ENCODE results near the gene BAX. TPM values are rescaled to one million over a fixed set of nuclear protein-coding genes. Genes with fewer than 3 reads are reported as not detected.
A peak's percentile ranks its signal among the peaks of the same experiment; 100 is the strongest.

The BAX gene
- total and polyA plus RNA-seq, 2 of the 13 experiments (the other 11 are each of a cell fraction or from before 2014, with no cell fraction given): 139 to 176 TPM

GRCh38 chr19:48970923-48971395 lies 16.3 kb downstream of the BAX start (continued):
- TF ChIP-seq GATAD1 (CRISPR knock-in tag; IDR thresholded peaks at IDR 0.05) (0 out of 2 replicates have a peak, but pooled peaks have one; percentile 13), XRCC5 (optimal IDR thresholded peaks at IDR 0.05; ENCODE audit: low read length) (peak; percentile 68), KDM2A (CRISPR knock-in tag; IDR thresholded peaks at IDR 0.05; ENCODE audit: borderline replicate concordance, low read depth) (peak; percentile 80), NONO (IDR thresholded peaks at IDR 0.05) (no peak), NONO (CRISPR knock-in tag; conservative IDR thresholded peaks at IDR 0.05) (no peak), ZFP91 (CRISPR knock-in tag; IDR thresholded peaks at IDR 0.05; ENCODE audit: borderline replicate concordance) (peak; percentile 43; the same call in 1 of the 2 replicates), MYNN (CRISPR knock-in tag; IDR thresholded peaks at IDR 0.05; ENCODE audit: low read depth) (no peak), MED1 (CRISPR knock-in tag; IDR thresholded peaks at IDR 0.05) (peak; percentile 44; the same call in 1 of the 2 replicates), ZNF546 (CRISPR knock-in tag; conservative IDR thresholded peaks at IDR 0.05) (no peak), ZMAT5 (CRISPR knock-in tag; IDR thresholded peaks at IDR 0.05; ENCODE audit: borderline replicate concordance, low read depth) (no peak), NFATC3 (CRISPR knock-in tag; IDR thresholded peaks at IDR 0.05) (no peak), ZBTB38 (CRISPR knock-in tag; IDR thresholded peaks at IDR 0.05) (peak; percentile 83), ZNF264 (CRISPR knock-in tag; IDR thresholded peaks at IDR 0.05) (no peak), BORCS8-MEF2B (CRISPR knock-in tag; IDR thresholded peaks at IDR 0.05) (0 out of 2 replicates have a peak, but pooled peaks have one; percentile 25), RAD21 (CRISPR knock-in tag; IDR thresholded peaks at IDR 0.05) (peak; percentile 90), SMAD9 (CRISPR knock-in tag; IDR thresholded peaks at IDR 0.05) (no peak), IRF1 (CRISPR knock-in tag; IDR thresholded peaks at IDR 0.05; ENCODE audit: low read depth) (no peak), ZNF792 (CRISPR knock-in tag; IDR thresholded peaks at IDR 0.05) (no peak), ZNF160 (CRISPR knock-in tag; IDR thresholded peaks at IDR 0.05) (no peak), SRY (CRISPR knock-in tag; IDR thresholded peaks at IDR 0.05) (no peak), ZNF275 (CRISPR knock-in tag; IDR thresholded peaks at IDR 0.05; ENCODE audit: borderline replicate concordance) (no peak), ZNF761 (CRISPR knock-in tag; conservative IDR thresholded peaks at IDR 0.05) (no peak), ZNF577 (CRISPR knock-in tag; IDR thresholded peaks at IDR 0.05; ENCODE audit: borderline replicate concordance, low read depth) (no peak), LBX2 (CRISPR knock-in tag; IDR thresholded peaks at IDR 0.05; ENCODE audit: borderline replicate concordance) (no peak), ZNF574 (CRISPR knock-in tag; IDR thresholded peaks at IDR 0.05) (peak; percentile 45; the same call in 1 of the 2 replicates)
